Measurements from ENCODE around the gene GAP43.

Gene GAP43

GRCh38 chr3:115685097-115685496, 61.8 kb downstream of the GAP43 start:
- H3K4me3 ChIP-seq (ENCODE audit: low read depth in 1 of 2, low read length in 1 of 2) = no peak overlapping the region
- no peak overlapping the region for H3K27ac ChIP-seq
- no peaks in the 10 kb centered on the region for H3K9me3 ChIP-seq
- TF ChIP-seq CTCF (IDR thresholded peaks at IDR 0.05) = no peak
- no peaks in the 10 kb centered on the region for H3K36me3 ChIP-seq
- no peaks in the 10 kb centered on the region for H3K4me1 ChIP-seq (ENCODE audit: control insufficient read depth in 1 of 2, insufficient read depth in 1 of 2, low read depth in 1 of 2, low read length in 1 of 2)
- H3K27me3 ChIP-seq = peaks cover 66% of the 10 kb centered on the region

- Histone ChIP-seq H3K27ac (no peak overlapping the region), H3K4me3 (ENCODE audit: low read depth in 1 of 2, low read length in 1 of 2) (no peak overlapping the region), H3K4me1 (ENCODE audit: control insufficient read depth in 1 of 2, insufficient read depth in 1 of 2, low read depth in 1 of 2, low read length in 1 of 2) (no peaks in the 10 kb centered on the region), H3K9me3 (no peaks in the 10 kb centered on the region), H3K36me3 (no peaks in the 10 kb centered on the region), H3K27me3 (peaks cover 46% of the 10 kb centered on the region)
- no peak for TF ChIP-seq CTCF (IDR thresholded peaks at IDR 0.05)
Measured at GRCh38 chr3:115687721-115688120, 64.4 kb downstream of the GAP43 start.

- no peaks in the 10 kb centered on the region for H3K4me1 ChIP-seq (ENCODE audit: control insufficient read depth in 1 of 2, insufficient read depth in 1 of 2, low read depth in 1 of 2, low read length in 1 of 2)
- no peak overlapping the region for H3K27ac ChIP-seq
- TF ChIP-seq CTCF (IDR thresholded peaks at IDR 0.05) = no peak
- H3K4me3 ChIP-seq (ENCODE audit: low read depth in 1 of 2, low read length in 1 of 2) = no peak overlapping the region
- H3K9me3 ChIP-seq = no peaks in the 10 kb centered on the region
- no peaks in the 10 kb centered on the region for H3K36me3 ChIP-seq
- peaks cover 41% of the 10 kb centered on the region for H3K27me3 ChIP-seq
Measured at GRCh38 chr3:115688418-115688817, 65.1 kb downstream of the GAP43 start.

GRCh38 chr3:115689928-115690327, 66.6 kb downstream of the GAP43 start:
- Histone ChIP-seq H3K9me3 (no peaks in the 10 kb centered on the region), H3K4me3 (ENCODE audit: low read depth in 1 of 2, low read length in 1 of 2) (no peak overlapping the region), H3K4me1 (ENCODE audit: control insufficient read depth in 1 of 2, insufficient read depth in 1 of 2, low read depth in 1 of 2, low read length in 1 of 2) (no peaks in the 10 kb centered on the region), H3K27ac (no peak overlapping the region), H3K36me3 (no peaks in the 10 kb centered on the region), H3K27me3 (peaks cover 26% of the 10 kb centered on the region)
- no peak for TF ChIP-seq CTCF (IDR thresholded peaks at IDR 0.05)

GRCh38 chr3:115691964-115692363, 68.7 kb downstream of the GAP43 start:
- no peaks in the 10 kb centered on the region for H3K4me1 ChIP-seq (ENCODE audit: control insufficient read depth in 1 of 2, insufficient read depth in 1 of 2, low read depth in 1 of 2, low read length in 1 of 2)
- peaks cover 7% of the 10 kb centered on the region for H3K27me3 ChIP-seq
- no peak overlapping the region for H3K27ac ChIP-seq
- H3K36me3 ChIP-seq = no peaks in the 10 kb centered on the region
- no peaks in the 10 kb centered on the region for H3K9me3 ChIP-seq
- H3K4me3 ChIP-seq (ENCODE audit: low read depth in 1 of 2, low read length in 1 of 2) = no peak overlapping the region
- TF ChIP-seq CTCF (IDR thresholded peaks at IDR 0.05) = no peak
